ENCODE data around the gene BTNL3. TPM values are rescaled to one million over a fixed set of nuclear protein-coding genes. Genes with fewer than 3 reads are reported as not detected.
"Not testable (repeated sequence)": the region's sequence is repeated elsewhere in the genome, so short reads cannot be mapped to it uniquely, and the experiment has no call there.

Gene BTNL3
- polyA plus RNA-seq (ENCODE audit: insufficient read length in 3 of 3): under 1 TPM in 1 of 3 donors, not detected in 2; 0.09 TPM
- long read RNA-seq, donor 1: 0 reads
- long read RNA-seq, donor 2: 0 reads
- long read RNA-seq, donor 3: 0 reads
- long read RNA-seq, donor 4: 0 reads
- long read RNA-seq, donor 5: 0 reads
- long read RNA-seq, donor 6: 0 reads
- long read RNA-seq, donor 7: 0 reads
- long read RNA-seq, donor 8: 0 reads
- long read RNA-seq, donor 9: 0 reads
- long read RNA-seq, donor 10: 0 reads
- long read RNA-seq, donor 11: 0 reads
- long read RNA-seq, donor 12: 0 reads
- long read RNA-seq, donor 13: 0 reads
- long read RNA-seq, donor 14: 0 reads
- long read RNA-seq, donor 15, partial matches to known transcripts: 0 of 1 reads
- long read RNA-seq, donor 15, other reads (novel, unspliced or antisense): 0 of 1 reads
- long read RNA-seq, donor 16: 0 reads

GRCh38 chr5:180988592-180988991 lies at the start of gene BTNL3:
Gene BTNL3, plus strand, starts transcription at chr5:180988846. Its CDS starts 183 bp downstream, at chr5:180989029.
- no peak for DNase-seq

GRCh38 chr5:180950291-180950949 lies 38.2 kb upstream of the BTNL3 start:
- DNase-seq: no peak

GRCh38 chr5:180959661-180960060 lies 29.0 kb upstream of the BTNL3 start:
- DNase-seq: no peak

GRCh38 chr5:180960209-180960608 lies 28.4 kb upstream of the BTNL3 start:
- DNase-seq: no peak

GRCh38 chr5:180969406-180969805 lies 19.2 kb upstream of the BTNL3 start:
- no peak for DNase-seq

- no peak for DNase-seq
Observed at GRCh38 chr5:180970336-180970735, 18.3 kb upstream of the BTNL3 start.

GRCh38 chr5:180970875-180971274 lies 17.8 kb upstream of the BTNL3 start:
- DNase-seq: no peak

- DNase-seq: no peak
Observed at GRCh38 chr5:180974612-180975315, 13.9 kb upstream of the BTNL3 start.

- DNase-seq: no peak
Observed at GRCh38 chr5:180975338-180975737, 13.3 kb upstream of the BTNL3 start.

- DNase-seq: no peak
Observed at GRCh38 chr5:180976518-180976917, 12.1 kb upstream of the BTNL3 start.

GRCh38 chr5:180977852-180978251 lies 10.8 kb upstream of the BTNL3 start:
- DNase-seq: no peak

- DNase-seq: no peak
Observed at GRCh38 chr5:180982008-180982741, 6.5 kb upstream of the BTNL3 start.

- no peak for DNase-seq
Observed at GRCh38 chr5:180988016-180988415, 630 bp upstream of the BTNL3 start.

- DNase-seq: no peak
Observed at GRCh38 chr5:180990086-180990881, 1.6 kb downstream of the BTNL3 start.

- no peak for DNase-seq
Observed at GRCh38 chr5:180990882-180991242, 2.2 kb downstream of the BTNL3 start.

- DNase-seq: no peak
Observed at GRCh38 chr5:181001947-181002346, 13.3 kb downstream of the BTNL3 start.

GRCh38 chr5:181005791-181006190 lies 17.1 kb downstream of the BTNL3 start:
- DNase-seq: no peak

- DNase-seq: no peak
Observed at GRCh38 chr5:181008136-181008535, 19.5 kb downstream of the BTNL3 start.

- DNase-seq: not testable (repeated sequence)
Observed at GRCh38 chr5:181010018-181010417, 21.4 kb downstream of the BTNL3 start.

GRCh38 chr5:181014654-181015053 lies 26.0 kb downstream of the BTNL3 start:
- not testable (repeated sequence) for DNase-seq

GRCh38 chr5:181017448-181017847 lies 28.8 kb downstream of the BTNL3 start:
- DNase-seq: not testable (repeated sequence)
